Measurements from ENCODE around the gene GREB1.

Gene GREB1

DNA sequence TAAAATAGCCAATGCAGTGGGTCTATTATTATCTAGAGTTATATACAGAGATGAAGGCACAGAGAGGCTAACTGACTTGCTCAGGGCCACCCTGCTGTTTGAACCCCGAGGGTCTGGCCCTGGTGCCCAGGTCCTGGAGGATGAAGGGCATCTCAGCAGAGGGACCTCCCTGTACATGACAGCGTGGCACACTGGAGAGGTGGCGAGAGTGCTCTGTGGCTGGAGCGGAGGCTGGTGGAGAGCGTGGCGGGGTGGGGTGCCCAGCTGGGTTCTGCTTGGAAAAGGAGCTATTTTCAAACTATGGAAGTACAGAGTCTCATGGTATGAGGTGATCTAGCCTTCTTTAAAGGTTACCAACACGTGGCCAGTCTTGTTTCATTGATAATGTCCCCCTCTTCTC, 35.8 kb downstream of the GREB1 start:
- no peak overlapping the region for H3K4me3 ChIP-seq (ENCODE audit: control insufficient read depth, low read depth, low read length)
- no peak for TF ChIP-seq CTCF (conservative IDR thresholded peaks at IDR 0.05; ENCODE audit: control insufficient read depth, insufficient read depth, low read depth, low read length)
- no peak for DNase-seq (ENCODE audit: low read depth)

GRCh38 chr2:11571170-11571569, 37.3 kb downstream of the GREB1 start:
- TF ChIP-seq CTCF (conservative IDR thresholded peaks at IDR 0.05; ENCODE audit: control insufficient read depth, insufficient read depth, low read depth, low read length) = no peak
- H3K4me3 ChIP-seq (ENCODE audit: control insufficient read depth, low read depth, low read length) = no peak overlapping the region
- DNase-seq (ENCODE audit: low read depth) = no peak

DNA sequence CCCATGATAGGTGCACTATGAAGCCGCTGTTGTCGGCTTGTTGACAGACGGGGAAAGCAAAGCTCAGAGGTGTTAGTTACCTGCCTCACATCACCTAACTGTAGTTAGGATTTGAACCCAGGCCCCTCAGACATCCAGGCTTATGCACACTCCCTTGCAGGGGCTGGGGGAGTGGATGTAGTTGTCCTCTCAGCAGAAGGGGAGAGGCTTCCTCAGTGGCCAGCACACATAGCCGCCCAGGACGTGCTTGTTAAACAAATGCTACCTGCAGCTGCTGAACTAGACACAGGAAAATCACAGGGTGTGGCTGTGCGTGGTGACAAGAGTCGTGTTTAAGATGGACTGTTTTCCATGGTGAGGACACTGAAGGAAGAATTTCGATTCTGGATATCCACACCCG, 39.2 kb downstream of the GREB1 start:
- no peak for TF ChIP-seq CTCF (conservative IDR thresholded peaks at IDR 0.05; ENCODE audit: control insufficient read depth, insufficient read depth, low read depth, low read length)
- no peak for DNase-seq (ENCODE audit: low read depth)
- H3K4me3 ChIP-seq (ENCODE audit: control insufficient read depth, low read depth, low read length) = no peak overlapping the region

GRCh38 chr2:11573418-11574175, 39.8 kb downstream of the GREB1 start:
- no peak for DNase-seq (ENCODE audit: low read depth)
- H3K4me3 ChIP-seq (ENCODE audit: control insufficient read depth, low read depth, low read length) = no peak overlapping the region
- TF ChIP-seq CTCF (conservative IDR thresholded peaks at IDR 0.05; ENCODE audit: control insufficient read depth, insufficient read depth, low read depth, low read length) = no peak

GRCh38 chr2:11574176-11575046, 40.6 kb downstream of the GREB1 start:
- no peak overlapping the region for H3K4me3 ChIP-seq (ENCODE audit: control insufficient read depth, low read depth, low read length)
- no peak for TF ChIP-seq CTCF (conservative IDR thresholded peaks at IDR 0.05; ENCODE audit: control insufficient read depth, insufficient read depth, low read depth, low read length)
- no peak for DNase-seq (ENCODE audit: low read depth)

GRCh38 chr2:11576398-11576797, 42.6 kb downstream of the GREB1 start:
- TF ChIP-seq CTCF (conservative IDR thresholded peaks at IDR 0.05; ENCODE audit: control insufficient read depth, insufficient read depth, low read depth, low read length) = no peak
- no peak for DNase-seq (ENCODE audit: low read depth)
- H3K4me3 ChIP-seq (ENCODE audit: control insufficient read depth, low read depth, low read length) = no peak overlapping the region
